ENCODE data around the gene EEF1AKMT2. TPM values are rescaled to one million over a fixed set of nuclear protein-coding genes. Genes with fewer than 3 reads are reported as not detected.
A peak's percentile ranks its signal among the peaks of the same experiment; 100 is the strongest.

The EEF1AKMT2 gene
- total and polyA plus RNA-seq, 10 donors, result 15.3 to 27.1 (median 17.2) TPM

DNA sequence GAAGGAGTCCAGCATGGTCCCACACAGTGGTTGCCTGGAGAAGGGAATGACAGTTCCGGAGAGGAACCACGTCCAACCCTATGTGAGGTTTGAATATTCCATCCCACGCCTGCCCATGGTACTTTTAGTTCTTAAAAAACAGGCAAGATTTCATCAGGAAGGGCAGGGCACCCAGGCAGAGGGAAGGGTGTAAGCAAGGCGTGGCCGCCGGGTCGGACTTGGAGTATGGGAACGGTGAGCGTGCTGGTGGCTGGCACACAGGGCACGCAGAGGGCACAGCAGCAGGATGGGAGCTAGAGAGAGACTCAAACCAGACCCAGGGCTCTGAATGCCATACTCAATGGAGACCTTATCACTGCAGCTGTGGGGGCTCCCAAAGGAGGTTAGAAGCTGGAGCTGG is 81.8 kb downstream of the EEF1AKMT2 start:
- WGBS, 5 donors, result 69 to 75% (median 71%) methylated on average over 10 of the region's 10 CpGs
- Histone ChIP-seq H3K4me3 (no peak overlapping the region), H3K27ac (peak overlapping the region in 7 of 8 donors; percentile 71 to 95 (median 87)), H3K9me3 (no peaks in the 10 kb centered on the region), H3K36me3 (peaks cover 0 to 28% (median 12%) of the 10 kb centered on the region in 6 donors), H3K4me1 (peaks cover 76 to 100% (median 96%) of the 10 kb centered on the region in 6 donors), H3K27me3 (replicated peaks in 1 of 7) (no peaks in the 10 kb centered on the region)
- peak; percentile 79 for DNase-seq
- TF ChIP-seq POLR2AphosphoS5 (IDR thresholded peaks at IDR 0.05), result peak; percentile 34 to 71 (median 41)
- no peak for TF ChIP-seq POLR2A (IDR thresholded peaks at IDR 0.05)
- intact Hi-C loops (cut with DNase I; ENCODE audit: low total_unique reads), result loop anchor here (10.0 kb wide), 1 partner anchor 45 kb away; no protein-coding TSS in a partner anchor

GRCh38 chr10:124708922-124709520 is 82.7 kb downstream of the EEF1AKMT2 start:
- Histone ChIP-seq H3K27ac (peak overlapping the region; percentile 32 to 95 (median 86)), H3K4me1 (peaks cover 78 to 100% (median 96%) of the 10 kb centered on the region in 6 donors), H3K4me3 (peak overlapping the region in 1 of 8 donors; percentile 40), H3K9me3 (no peaks in the 10 kb centered on the region), H3K27me3 (replicated peaks in 1 of 7) (no peaks in the 10 kb centered on the region), H3K36me3 (peaks cover 0 to 36% (median 15%) of the 10 kb centered on the region in 6 donors)
- TF ChIP-seq, protein P1, sequence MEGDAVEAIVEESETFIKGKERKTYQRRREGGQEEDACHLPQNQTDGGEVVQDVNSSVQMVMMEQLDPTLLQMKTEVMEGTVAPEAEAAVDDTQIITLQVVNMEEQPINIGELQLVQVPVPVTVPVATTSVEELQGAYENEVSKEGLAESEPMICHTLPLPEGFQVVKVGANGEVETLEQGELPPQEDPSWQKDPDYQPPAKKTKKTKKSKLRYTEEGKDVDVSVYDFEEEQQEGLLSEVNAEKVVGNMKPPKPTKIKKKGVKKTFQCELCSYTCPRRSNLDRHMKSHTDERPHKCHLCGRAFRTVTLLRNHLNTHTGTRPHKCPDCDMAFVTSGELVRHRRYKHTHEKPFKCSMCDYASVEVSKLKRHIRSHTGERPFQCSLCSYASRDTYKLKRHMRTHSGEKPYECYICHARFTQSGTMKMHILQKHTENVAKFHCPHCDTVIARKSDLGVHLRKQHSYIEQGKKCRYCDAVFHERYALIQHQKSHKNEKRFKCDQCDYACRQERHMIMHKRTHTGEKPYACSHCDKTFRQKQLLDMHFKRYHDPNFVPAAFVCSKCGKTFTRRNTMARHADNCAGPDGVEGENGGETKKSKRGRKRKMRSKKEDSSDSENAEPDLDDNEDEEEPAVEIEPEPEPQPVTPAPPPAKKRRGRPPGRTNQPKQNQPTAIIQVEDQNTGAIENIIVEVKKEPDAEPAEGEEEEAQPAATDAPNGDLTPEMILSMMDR (IDR thresholded peaks at IDR 0.05 in 8 of 11, conservative IDR thresholded peaks at IDR 0.05 in 3 of 11), result no peak
- TF ChIP-seq POLR2A (IDR thresholded peaks at IDR 0.05) (no peak), POLR2AphosphoS5 (IDR thresholded peaks at IDR 0.05) (no peak)
- peak; percentile 67 for DNase-seq
- intact Hi-C loops (cut with DNase I; ENCODE audit: low total_unique reads), result no loop called here
- WGBS, 5 donors, result 65 to 83% (median 75%) methylated on average over 10 to 11 of the region's 11 CpGs

DNA sequence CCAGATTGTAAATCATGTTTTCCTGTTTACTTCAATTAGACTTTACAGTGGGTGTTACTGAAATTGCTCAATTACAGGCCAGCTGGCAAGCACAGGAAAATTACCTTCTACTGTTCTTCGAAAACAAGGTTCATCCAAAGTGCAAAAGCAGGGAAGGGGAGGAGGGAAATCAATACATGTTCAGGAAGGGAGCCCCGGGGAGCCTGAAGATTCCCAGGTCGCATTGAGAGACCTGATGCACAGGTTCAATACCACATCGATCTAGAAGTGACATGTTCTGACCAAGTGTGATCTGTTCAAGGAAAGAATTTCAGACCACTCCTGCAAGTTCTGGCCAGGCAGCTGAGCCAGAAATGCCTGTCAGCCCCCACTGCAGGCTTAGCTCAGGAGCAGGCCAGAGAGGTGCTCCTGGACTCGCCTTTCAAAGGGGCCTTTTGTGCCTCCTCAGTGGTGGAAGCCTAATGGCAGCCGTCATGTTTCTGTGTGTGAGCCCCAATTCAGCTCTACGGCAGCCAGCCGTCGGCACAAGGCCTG is 83.4 kb downstream of the EEF1AKMT2 start:
- TF ChIP-seq POLR2A (IDR thresholded peaks at IDR 0.05), result no peak
- TF ChIP-seq POLR2AphosphoS5 (IDR thresholded peaks at IDR 0.05), result no peak
- TF ChIP-seq, protein P1 (IDR thresholded peaks at IDR 0.05 in 8 of 11, conservative IDR thresholded peaks at IDR 0.05 in 3 of 11), result no peak
- peak; percentile 54 for DNase-seq
- Histone ChIP-seq H3K27ac (peak overlapping the region; percentile 32 to 95 (median 86)), H3K4me3 (peak overlapping the region in 1 of 8 donors; percentile 40), H3K9me3 (no peaks in the 10 kb centered on the region), H3K36me3 (peaks cover 0 to 44% (median 15%) of the 10 kb centered on the region in 6 donors), H3K27me3 (replicated peaks in 1 of 7) (no peaks in the 10 kb centered on the region), H3K4me1 (peaks cover 78 to 100% (median 96%) of the 10 kb centered on the region in 6 donors)
- intact Hi-C loops (cut with DNase I; ENCODE audit: low total_unique reads), result no loop called here
- 54 to 76% (median 66%) methylated on average over 9 of the region's 9 CpGs for WGBS, 5 donors

Small RNAs within 50 kb of the gene (small RNA-seq; reads per million reads assigned to genes)
- gene RF00019, result 0 reads per million in 4 donors

Other genes starting within 250 kb of the EEF1AKMT2 start
- 10 to 100 TPM; 43.8 to 94.0 (median 68.9) TPM for gene FAM53B, start 47.5 kb downstream of the EEF1AKMT2 start, total RNA-seq
- 10 to 100 TPM; 13.3 to 35.2 (median 20.0) TPM for gene FAM53B, start 47.5 kb downstream of the EEF1AKMT2 start, polyA plus RNA-seq
- 10 to 100 TPM; 13.5 to 18.1 (median 15.2) TPM for gene ABRAXAS2, start 9.9 kb upstream of the EEF1AKMT2 start, total RNA-seq
- gene ABRAXAS2, start 9.9 kb upstream of the EEF1AKMT2 start, polyA plus RNA-seq, result 1 to 10 TPM; 6.1 to 7.6 (median 6.7) TPM
- gene ZRANB1, start 150.2 kb upstream of the EEF1AKMT2 start, total RNA-seq, result 10 to 100 TPM; 16.1 to 28.8 (median 20.3) TPM
- gene ZRANB1, start 150.2 kb upstream of the EEF1AKMT2 start, polyA plus RNA-seq, result 1 to 10 TPM; 5.0 to 8.0 (median 5.3) TPM